Endodermal cell (in vitro differentiated cells): ENCODE measurements around the gene VRK1. TPM values are rescaled to one million over a fixed set of nuclear protein-coding genes. Genes with fewer than 3 reads are reported as not detected.

Experiments used
- DNase-seq: peaks from one replicate; pipeline ENCODE4 v3.0.0-alpha.2; 2017
- H3K27ac ChIP-seq: 2 replicates; pipeline ENCODE4 v1.5.1; 2013; ENCODE audit warnings: mild to moderate bottlenecking, low read depth, low read length, moderate library complexity
- H3K27me3 ChIP-seq: 2 replicates; pipeline ENCODE4 v1.6.1; 2013; ENCODE audit warnings: mild to moderate bottlenecking, low read length, moderate library complexity; ENCODE audit not compliant: insufficient read depth, control insufficient read depth, poor library complexity, severe bottlenecking
- H3K36me3 ChIP-seq: 2 replicates; pipeline ENCODE4 v1.7.0; 2013; ENCODE audit warnings: mild to moderate bottlenecking, low read length, moderate library complexity; ENCODE audit not compliant: control insufficient read depth, insufficient read depth
- H3K4me1 ChIP-seq: one replicate; pipeline ENCODE4 v1.7.0; 2013; ENCODE audit warnings: low read length; ENCODE audit not compliant: control insufficient read depth, insufficient read depth
- H3K4me3 ChIP-seq: 2 replicates; pipeline ENCODE4 v1.5.1; 2013; ENCODE audit warnings: mild to moderate bottlenecking, low read length, moderate library complexity
- H3K9ac ChIP-seq: 2 replicates; pipeline ENCODE4 v1.6.1; 2013; ENCODE audit warnings: mild to moderate bottlenecking, low read length, moderate library complexity; ENCODE audit not compliant: poor library complexity, severe bottlenecking; ENCODE audit errors: extremely low read depth
- H3K9me3 ChIP-seq: 2 replicates; pipeline ENCODE4 v1.6.1; 2013; ENCODE audit warnings: mild to moderate bottlenecking, low read length, moderate library complexity; ENCODE audit not compliant: control insufficient read depth
- H3K27ac Mint-ChIP-seq: 2 replicates; pipeline ENCODE4 v1.8.0; 2020; ENCODE audit warnings: mixed read lengths
- H3K27me3 Mint-ChIP-seq: 2 replicates; pipeline ENCODE4 v1.8.0; 2021; ENCODE audit warnings: mild to moderate bottlenecking, mixed read lengths; ENCODE audit not compliant: insufficient read depth
- H3K36me3 Mint-ChIP-seq: 2 replicates; pipeline ENCODE4 v1.8.0; 2020; ENCODE audit warnings: low read depth, mixed read lengths
- H3K4me1 Mint-ChIP-seq: 2 replicates; pipeline ENCODE4 v1.8.0; 2020; ENCODE audit warnings: mixed read lengths
- H3K4me3 Mint-ChIP-seq: 2 replicates; pipeline ENCODE4 v1.8.0; 2020; ENCODE audit warnings: mild to moderate bottlenecking, moderate library complexity, mixed read lengths
- H3K9me3 Mint-ChIP-seq: 2 replicates; pipeline ENCODE4 v1.8.0; 2020; ENCODE audit warnings: mild to moderate bottlenecking, mixed read lengths
- whole genome bisulfite sequencing, 2 experiments: methylation state at CpG; one replicate each; pipeline versions ENCODE4 v1.1.5 to v1.1.7; 2013; ENCODE audit warnings: missing lambda C conversion rate in 2 of 2, mixed read lengths in 1 of 2; ENCODE audit not compliant: insufficient coverage in 1 of 2, insufficient read length in 1 of 2; 5-methylcytosine and 5-hydroxymethylcytosine counted together
- total RNA-seq, 2 donors: library from RNA; stranded (reverse); fragmentation: NEBNext Ultra II Directional in 1 of 2; extraction: Animal tissue kit (Norgen Biotek cat#: 25700) in 1 of 2; gene quantifications; 2 replicates in 1 of 2; 3 replicates in 1 of 2; pipeline ENCODE4 v1.2.1, GENCODE V29; 2021
- TF ChIP-seq, protein P1 (sequence below): fragments of 200-600 bp; sonication (generic); conservative IDR thresholded peaks from 2 replicates; pipeline ENCODE4 v1.5.0; 2021; ENCODE audit warnings: antibody characterized with exemption, mild to moderate bottlenecking

Gene VRK1
- total RNA-seq, 2 donors from 2014 or later, result 39.1 to 54.9 TPM

DNA sequence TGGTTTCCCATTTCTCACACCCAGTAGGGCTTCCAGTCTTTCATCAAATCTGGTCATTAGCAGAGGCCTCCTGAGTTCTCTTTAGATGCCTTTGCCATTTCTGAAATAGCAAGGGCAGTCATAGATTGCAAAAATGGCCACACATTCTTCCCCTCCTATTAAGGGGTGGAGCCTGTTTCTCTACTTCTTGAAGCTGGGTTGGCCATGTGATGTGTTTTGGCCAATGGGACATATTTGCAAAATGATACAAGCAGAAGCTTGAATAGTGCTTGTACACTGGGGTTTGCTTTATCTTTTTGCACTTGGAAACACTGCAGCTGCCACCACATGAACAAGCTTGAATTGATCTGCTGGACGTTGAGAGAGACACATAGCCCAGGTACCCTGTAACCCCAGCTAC is 109.3 kb downstream of the VRK1 start:
- peaks cover 3% of the 10 kb centered on the region for H3K36me3 Mint-ChIP-seq
- H3K27me3 Mint-ChIP-seq, result no peaks in the 10 kb centered on the region

DNA sequence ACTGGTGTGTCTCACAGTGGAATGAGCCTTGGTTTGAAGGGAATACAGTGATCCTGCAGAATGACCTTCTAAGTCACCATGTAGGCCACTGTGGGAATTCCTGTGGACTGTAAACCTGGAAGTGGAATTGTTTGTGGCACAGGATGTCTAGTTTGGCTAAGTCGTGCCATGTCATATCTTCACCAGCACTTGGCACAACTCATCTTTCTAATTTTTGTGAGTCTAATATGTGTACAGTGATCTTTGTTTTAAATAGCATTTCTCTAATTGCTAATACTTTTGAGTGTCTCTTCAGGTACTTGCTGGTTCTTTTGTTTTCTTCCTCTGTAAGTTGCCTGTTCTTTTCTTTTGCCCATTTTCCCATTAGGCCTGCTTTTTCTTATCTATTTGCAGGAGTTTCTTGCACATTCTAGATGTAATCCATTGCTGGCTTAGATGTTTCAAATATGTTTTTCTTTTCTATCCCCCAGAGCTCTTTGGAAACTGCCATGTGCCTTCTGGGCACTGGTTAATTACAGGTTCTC is 112.7 kb downstream of the VRK1 start:
- H3K9me3 ChIP-seq, result peaks cover 14% of the 10 kb centered on the region
- no peaks in the 10 kb centered on the region for H3K27me3 ChIP-seq
- H3K27ac Mint-ChIP-seq, result no peak overlapping the region
- 78% methylated on average over 1 of the region's 1 CpG; no CpG with 5 or more reads in 1 of the 2 experiments for WGBS, 2 experiments
- no peak for DNase-seq
- no peak overlapping the region for H3K27ac ChIP-seq
- H3K36me3 Mint-ChIP-seq, result peaks cover 3% of the 10 kb centered on the region
- TF ChIP-seq, protein P1, sequence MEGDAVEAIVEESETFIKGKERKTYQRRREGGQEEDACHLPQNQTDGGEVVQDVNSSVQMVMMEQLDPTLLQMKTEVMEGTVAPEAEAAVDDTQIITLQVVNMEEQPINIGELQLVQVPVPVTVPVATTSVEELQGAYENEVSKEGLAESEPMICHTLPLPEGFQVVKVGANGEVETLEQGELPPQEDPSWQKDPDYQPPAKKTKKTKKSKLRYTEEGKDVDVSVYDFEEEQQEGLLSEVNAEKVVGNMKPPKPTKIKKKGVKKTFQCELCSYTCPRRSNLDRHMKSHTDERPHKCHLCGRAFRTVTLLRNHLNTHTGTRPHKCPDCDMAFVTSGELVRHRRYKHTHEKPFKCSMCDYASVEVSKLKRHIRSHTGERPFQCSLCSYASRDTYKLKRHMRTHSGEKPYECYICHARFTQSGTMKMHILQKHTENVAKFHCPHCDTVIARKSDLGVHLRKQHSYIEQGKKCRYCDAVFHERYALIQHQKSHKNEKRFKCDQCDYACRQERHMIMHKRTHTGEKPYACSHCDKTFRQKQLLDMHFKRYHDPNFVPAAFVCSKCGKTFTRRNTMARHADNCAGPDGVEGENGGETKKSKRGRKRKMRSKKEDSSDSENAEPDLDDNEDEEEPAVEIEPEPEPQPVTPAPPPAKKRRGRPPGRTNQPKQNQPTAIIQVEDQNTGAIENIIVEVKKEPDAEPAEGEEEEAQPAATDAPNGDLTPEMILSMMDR, result no peak
- H3K4me1 Mint-ChIP-seq, result no peaks in the 10 kb centered on the region
- no peak overlapping the region for H3K4me3 ChIP-seq
- no peak overlapping the region for H3K9ac ChIP-seq
- peaks cover 21% of the 10 kb centered on the region for H3K9me3 Mint-ChIP-seq
- H3K4me3 Mint-ChIP-seq, result no peak overlapping the region
- H3K36me3 ChIP-seq, result no peaks in the 10 kb centered on the region
- H3K27me3 Mint-ChIP-seq, result no peaks in the 10 kb centered on the region
- H3K4me1 ChIP-seq, result no peaks in the 10 kb centered on the region

More for the DNA sequence above, 109.3 kb downstream of the VRK1 start:
- no peaks in the 10 kb centered on the region for H3K27me3 ChIP-seq
- Mint-ChIP-seq H3K4me1 (peaks cover 17% of the 10 kb centered on the region), H3K9me3 (peaks cover 21% of the 10 kb centered on the region), H3K4me3 (no peak overlapping the region), H3K27ac (no peak overlapping the region)
- no peaks in the 10 kb centered on the region for H3K36me3 ChIP-seq
- no peak overlapping the region for H3K4me3 ChIP-seq
- TF ChIP-seq, protein P1, result no peak
- DNase-seq, result no peak
- no peak overlapping the region for H3K27ac ChIP-seq
- 83 to 87% methylated on average over 1 of the region's 1 CpG for WGBS, 2 experiments
- no peaks in the 10 kb centered on the region for H3K4me1 ChIP-seq
- H3K9me3 ChIP-seq, result peaks cover 14% of the 10 kb centered on the region
- H3K9ac ChIP-seq, result no peak overlapping the region

DNA sequence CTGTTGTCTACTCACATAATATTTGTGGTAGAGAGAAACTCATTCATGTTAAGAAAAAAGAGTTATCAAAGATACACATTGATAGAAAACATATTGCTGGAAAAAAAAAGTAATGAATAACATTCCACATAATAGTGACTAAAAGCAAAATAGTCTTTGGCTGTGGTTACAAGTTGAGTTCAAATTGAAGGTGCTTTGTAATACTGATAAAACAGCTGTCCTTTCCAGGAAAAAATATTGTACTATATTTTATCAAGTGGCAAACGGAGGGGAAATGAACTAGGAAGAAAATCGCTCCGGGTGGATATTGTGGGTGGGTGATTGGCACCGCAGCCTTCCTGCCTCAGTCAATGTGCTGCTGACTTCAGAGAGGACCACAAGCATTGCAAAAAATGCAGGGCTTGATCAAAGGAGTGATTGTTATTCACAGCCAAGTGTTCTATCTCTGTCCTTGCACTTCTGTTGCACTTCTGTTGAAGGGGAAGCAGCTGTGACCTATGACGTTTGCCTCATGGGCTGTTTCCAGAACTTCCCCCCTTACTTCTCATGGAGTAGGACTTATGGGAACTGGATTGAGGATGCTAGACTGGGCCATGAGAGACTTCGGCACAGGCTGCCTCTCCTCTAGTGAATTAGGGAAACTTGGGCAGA is 114.4 kb downstream of the VRK1 start:
- Mint-ChIP-seq H3K36me3 (peaks cover 8% of the 10 kb centered on the region), H3K9me3 (peaks cover 21% of the 10 kb centered on the region), H3K4me1 (no peaks in the 10 kb centered on the region), H3K27ac (no peak overlapping the region), H3K27me3 (no peaks in the 10 kb centered on the region), H3K4me3 (no peak overlapping the region)
- no peak overlapping the region for H3K9ac ChIP-seq
- no peaks in the 10 kb centered on the region for H3K36me3 ChIP-seq
- H3K4me3 ChIP-seq, result no peak overlapping the region
- TF ChIP-seq, protein P1, result no peak
- H3K9me3 ChIP-seq, result peaks cover 14% of the 10 kb centered on the region
- H3K27ac ChIP-seq, result no peak overlapping the region
- H3K27me3 ChIP-seq, result no peaks in the 10 kb centered on the region
- no peak for DNase-seq
- WGBS, 2 experiments, result 84 to 89% methylated on average over 5 to 6 of the region's 6 CpGs
- no peaks in the 10 kb centered on the region for H3K4me1 ChIP-seq
